HG03378 (cell line): Measurements from ENCODE around the gene OPTC.

Source experiments
- ATAC-seq: cut with Tn5 transposase; IDR thresholded peaks from one replicate; pipeline ENCODE4 v1.9.1; 2021; ENCODE audit warnings: mild to moderate bottlenecking, moderate library complexity; ENCODE audit not compliant: unreplicated experiment

The OPTC gene

GRCh38 chr1:203490607-203491006 lies 3.3 kb upstream of the OPTC start:
- ATAC-seq: no peak

GRCh38 chr1:203491664-203492063 lies 2.3 kb upstream of the OPTC start:
- no peak for ATAC-seq

- no peak for ATAC-seq
These were observed 1.7 kb upstream of the OPTC start for GRCh38 chr1:203492082-203492747.

GRCh38 chr1:203492748-203493130 lies 1.2 kb upstream of the OPTC start:
- no peak for ATAC-seq

- ATAC-seq: no peak
These were observed 1.9 kb downstream of the OPTC start for GRCh38 chr1:203495845-203496244.

- no peak for ATAC-seq
These were observed 3.4 kb downstream of the OPTC start for GRCh38 chr1:203497269-203497777.

GRCh38 chr1:203499643-203500278 lies 5.8 kb downstream of the OPTC start:
- no peak for ATAC-seq

GRCh38 chr1:203500279-203500678 lies 6.3 kb downstream of the OPTC start:
- no peak for ATAC-seq

GRCh38 chr1:203503836-203504235 lies 9.9 kb downstream of the OPTC start:
- ATAC-seq: no peak

- ATAC-seq: no peak
These were observed 10.7 kb downstream of the OPTC start for GRCh38 chr1:203504400-203505250.

- ATAC-seq: no peak
These were observed 11.7 kb downstream of the OPTC start for GRCh38 chr1:203505526-203506204.

GRCh38 chr1:203506858-203507626 lies 13.1 kb downstream of the OPTC start:
- ATAC-seq: no peak

- no peak for ATAC-seq
These were observed 13.8 kb downstream of the OPTC start for GRCh38 chr1:203507759-203508158.

GRCh38 chr1:203508463-203509073 lies 14.6 kb downstream of the OPTC start:
- ATAC-seq: no peak

GRCh38 chr1:203509135-203509534 lies 15.2 kb downstream of the OPTC start:
- ATAC-seq: no peak

GRCh38 chr1:203511513-203511912 lies 17.6 kb downstream of the OPTC start:
- no peak for ATAC-seq

GRCh38 chr1:203511930-203512329 lies 18.0 kb downstream of the OPTC start:
- no peak for ATAC-seq

GRCh38 chr1:203512517-203512847 lies 18.5 kb downstream of the OPTC start:
- ATAC-seq: no peak

GRCh38 chr1:203512848-203513584 lies 19.1 kb downstream of the OPTC start:
- ATAC-seq: no peak
